Measurements from ENCODE around the gene NDUFB10.

Gene NDUFB10

DNA sequence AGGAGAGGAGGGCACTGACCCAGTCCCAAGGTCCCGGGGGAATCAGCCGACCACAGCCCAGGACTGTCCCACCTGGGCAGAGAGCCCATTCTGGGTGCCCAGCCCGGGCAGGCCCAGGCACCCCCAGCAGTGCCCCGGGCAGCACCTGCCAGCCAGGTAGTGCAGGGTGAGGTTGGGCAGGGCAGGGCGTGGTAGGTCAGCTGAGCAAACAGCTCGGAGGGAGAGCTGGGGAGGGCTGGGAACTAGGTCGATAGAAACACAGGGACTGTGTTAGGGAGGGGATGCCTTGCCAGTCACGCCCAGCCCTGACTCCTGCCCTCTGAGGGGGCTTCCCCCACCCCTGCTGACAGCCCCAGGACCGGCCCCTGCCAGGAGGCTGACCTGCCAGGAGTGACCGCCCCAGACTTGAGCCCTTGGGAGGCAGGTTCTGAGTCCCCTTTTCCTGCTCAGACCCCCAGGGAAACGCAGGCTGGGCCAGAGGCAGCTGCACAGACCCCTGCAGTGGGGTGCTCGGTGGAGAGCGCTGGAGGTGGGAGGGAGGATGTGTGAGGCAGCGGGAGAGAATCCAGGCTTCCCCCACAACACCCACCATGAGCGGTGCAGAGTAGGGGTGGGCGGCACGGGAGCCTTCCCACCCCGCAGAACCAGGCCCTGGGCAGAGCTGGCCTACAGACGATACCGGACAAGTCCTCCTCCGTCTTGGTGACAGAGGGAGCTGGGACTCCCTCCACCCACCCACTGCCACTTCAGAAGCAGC is 45.8 kb upstream of the NDUFB10 start:
- no peak for DNase-seq (ENCODE audit: extremely low spot score)
- ChIA-PET POLR2A (interaction anchor here (1.3 kb wide), 1 partner anchor 10 kb away, joined by 4 read pairs; no protein-coding TSS in a partner anchor), CTCF (interaction anchor here (0.6 kb wide), 1 partner anchor 15 kb away, joined by 5 read pairs; no protein-coding TSS in a partner anchor)
- no peak for TF ChIP-seq L3MBTL2 (conservative IDR thresholded peaks at IDR 0.05)
- TF ChIP-seq CTBP1 (IDR thresholded peaks at IDR 0.05; ENCODE audit: borderline replicate concordance), result no peak
- no peak for TF ChIP-seq SUZ12 (IDR thresholded peaks at IDR 0.05)
- no peak for TF ChIP-seq TARDBP (IDR thresholded peaks at IDR 0.05)
- TF ChIP-seq LEF1 (IDR thresholded peaks at IDR 0.05; ENCODE audit: borderline replicate concordance), result no peak
- TF ChIP-seq PKNOX1 (IDR thresholded peaks at IDR 0.05), result no peak
- no peak for TF ChIP-seq HDGF (IDR thresholded peaks at IDR 0.05; ENCODE audit: borderline replicate concordance)

GRCh38 chr16:1914084-1914608 is 45.2 kb upstream of the NDUFB10 start:
- CTCF ChIA-PET, result no interaction called here
- POLR2A ChIA-PET, result interaction anchor here (1.3 kb wide), 1 partner anchor 9 kb away, joined by 4 read pairs; no protein-coding TSS in a partner anchor
- DNase-seq (ENCODE audit: extremely low spot score), result no peak

DNA sequence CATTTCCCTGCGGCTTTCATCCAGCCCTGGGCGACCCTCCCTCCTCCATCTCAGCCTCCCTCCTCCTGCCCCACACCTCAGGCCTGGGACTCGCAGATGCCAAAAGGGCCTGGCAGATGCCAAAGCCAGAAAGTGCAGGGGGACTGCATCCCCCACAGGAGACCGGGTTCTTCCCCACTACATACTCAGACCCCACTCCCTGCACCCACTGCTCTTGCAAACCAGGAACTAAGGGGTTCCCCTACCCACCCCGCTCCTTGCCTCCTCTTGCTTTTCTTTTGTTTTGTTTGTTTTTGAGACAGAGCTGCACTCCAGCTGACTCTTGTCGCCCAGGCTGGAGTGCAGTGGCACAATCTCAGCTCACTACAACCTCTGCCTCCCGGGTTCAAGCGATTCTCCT is 44.4 kb upstream of the NDUFB10 start:
- DNase-seq (ENCODE audit: extremely low spot score), result no peak
- ChIA-PET CTCF (no interaction called here), POLR2A (interaction anchor here (1.3 to 2.0 kb wide), 2 partner anchors 8 to 50 kb away, joined by 4 to 7 read pairs; partner anchors contain the start of gene RPS2)
- TF ChIP-seq LEF1 (IDR thresholded peaks at IDR 0.05; ENCODE audit: borderline replicate concordance) (no peak), SUZ12 (IDR thresholded peaks at IDR 0.05) (no peak), FOXM1 (IDR thresholded peaks at IDR 0.05; ENCODE audit: borderline replicate concordance) (no peak), TARDBP (IDR thresholded peaks at IDR 0.05) (no peak), FOXK2 (IDR thresholded peaks at IDR 0.05) (no peak), ELF4 (IDR thresholded peaks at IDR 0.05) (no peak), SP1 (IDR thresholded peaks at IDR 0.05) (no peak), PKNOX1 (IDR thresholded peaks at IDR 0.05) (no peak), NFRKB (IDR thresholded peaks at IDR 0.05) (no peak), BHLHE40 (IDR thresholded peaks at IDR 0.05; ENCODE audit: borderline replicate concordance) (no peak), HDGF (IDR thresholded peaks at IDR 0.05; ENCODE audit: borderline replicate concordance) (no peak), FOXA1 (IDR thresholded peaks at IDR 0.05) (no peak), ZNF384 (IDR thresholded peaks at IDR 0.05) (no peak), L3MBTL2 (conservative IDR thresholded peaks at IDR 0.05) (no peak)

More at GRCh38 chr16:1914084-1914608, 45.2 kb upstream of the NDUFB10 start:
- TF ChIP-seq BHLHE40 (IDR thresholded peaks at IDR 0.05; ENCODE audit: borderline replicate concordance) (no peak), SUZ12 (IDR thresholded peaks at IDR 0.05) (no peak), TARDBP (IDR thresholded peaks at IDR 0.05) (no peak), HDGF (IDR thresholded peaks at IDR 0.05; ENCODE audit: borderline replicate concordance) (no peak), ELF4 (IDR thresholded peaks at IDR 0.05) (no peak), PKNOX1 (IDR thresholded peaks at IDR 0.05) (no peak), FOXM1 (IDR thresholded peaks at IDR 0.05; ENCODE audit: borderline replicate concordance) (no peak), LEF1 (IDR thresholded peaks at IDR 0.05; ENCODE audit: borderline replicate concordance) (no peak), ZNF384 (IDR thresholded peaks at IDR 0.05) (no peak), SP1 (IDR thresholded peaks at IDR 0.05) (no peak)

- ChIA-PET POLR2A (interaction anchor here (1.5 to 2.0 kb wide), 2 partner anchors 31 to 49 kb away, joined by 4 to 7 read pairs; partner anchors contain the start of gene RPS2), CTCF (interaction anchor here (0.8 kb wide), 1 partner anchor 32 kb away, joined by 3 read pairs; no protein-coding TSS in a partner anchor)
- TF ChIP-seq HDGF (IDR thresholded peaks at IDR 0.05; ENCODE audit: borderline replicate concordance) (no peak), NFRKB (IDR thresholded peaks at IDR 0.05) (no peak), TARDBP (IDR thresholded peaks at IDR 0.05) (no peak), ARNT (IDR thresholded peaks at IDR 0.05) (no peak), FOXK2 (IDR thresholded peaks at IDR 0.05) (no peak), L3MBTL2 (conservative IDR thresholded peaks at IDR 0.05) (no peak), BHLHE40 (IDR thresholded peaks at IDR 0.05; ENCODE audit: borderline replicate concordance) (no peak), CTBP1 (IDR thresholded peaks at IDR 0.05; ENCODE audit: borderline replicate concordance) (no peak), PKNOX1 (IDR thresholded peaks at IDR 0.05) (no peak)
- DNase-seq (ENCODE audit: extremely low spot score), result no peak
These were observed 43.4 kb upstream of the NDUFB10 start for GRCh38 chr16:1915732-1916639.

- POLR2A ChIA-PET, result interaction anchor here (1.5 to 2.0 kb wide), 2 partner anchors 32 to 48 kb away, joined by 4 to 7 read pairs; partner anchors contain the start of gene RPS2
- DNase-seq (ENCODE audit: extremely low spot score), result no peak
- CTCF ChIA-PET, result interaction anchor here (0.6 to 0.8 kb wide), 2 partner anchors 18 to 32 kb away, joined by 3 read pairs; no protein-coding TSS in a partner anchor
- TF ChIP-seq ZNF384 (IDR thresholded peaks at IDR 0.05) (no peak), CTBP1 (IDR thresholded peaks at IDR 0.05; ENCODE audit: borderline replicate concordance) (no peak), L3MBTL2 (conservative IDR thresholded peaks at IDR 0.05) (no peak), TARDBP (IDR thresholded peaks at IDR 0.05) (no peak), SP1 (IDR thresholded peaks at IDR 0.05) (no peak), FOXA1 (IDR thresholded peaks at IDR 0.05) (no peak), FOXM1 (IDR thresholded peaks at IDR 0.05; ENCODE audit: borderline replicate concordance) (no peak), ELF4 (IDR thresholded peaks at IDR 0.05) (no peak), NFRKB (IDR thresholded peaks at IDR 0.05) (no peak), FOXK2 (IDR thresholded peaks at IDR 0.05) (no peak), LEF1 (IDR thresholded peaks at IDR 0.05; ENCODE audit: borderline replicate concordance) (no peak), HDGF (IDR thresholded peaks at IDR 0.05; ENCODE audit: borderline replicate concordance) (no peak), SUZ12 (IDR thresholded peaks at IDR 0.05) (no peak), ARNT (IDR thresholded peaks at IDR 0.05) (no peak)
These were observed 42.7 kb upstream of the NDUFB10 start for GRCh38 chr16:1916640-1916990.

All from HEK293T (cell line).